ENCODE data around the gene TMEM213.

DNA sequence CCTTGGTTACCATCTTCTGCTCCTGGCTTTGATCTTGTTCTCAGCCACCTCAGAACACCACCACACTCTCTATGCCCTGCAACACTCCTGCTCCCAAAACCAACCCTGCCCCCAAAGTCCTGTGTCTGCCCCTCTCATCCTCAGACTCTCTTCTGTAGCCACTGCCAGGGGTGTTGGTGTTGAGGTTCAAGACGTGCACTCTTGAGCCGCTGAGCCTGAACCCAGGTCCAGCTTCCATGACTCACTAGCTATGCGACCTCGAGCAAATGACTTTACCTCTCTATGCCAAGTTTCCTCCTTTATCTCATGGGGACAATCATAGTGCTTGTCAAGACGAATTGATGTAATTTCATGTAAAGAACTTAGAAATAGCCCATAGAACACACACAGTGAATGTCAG lies 1.0 kb downstream of the TMEM213 start:
- TF ChIP-seq, protein P1, sequence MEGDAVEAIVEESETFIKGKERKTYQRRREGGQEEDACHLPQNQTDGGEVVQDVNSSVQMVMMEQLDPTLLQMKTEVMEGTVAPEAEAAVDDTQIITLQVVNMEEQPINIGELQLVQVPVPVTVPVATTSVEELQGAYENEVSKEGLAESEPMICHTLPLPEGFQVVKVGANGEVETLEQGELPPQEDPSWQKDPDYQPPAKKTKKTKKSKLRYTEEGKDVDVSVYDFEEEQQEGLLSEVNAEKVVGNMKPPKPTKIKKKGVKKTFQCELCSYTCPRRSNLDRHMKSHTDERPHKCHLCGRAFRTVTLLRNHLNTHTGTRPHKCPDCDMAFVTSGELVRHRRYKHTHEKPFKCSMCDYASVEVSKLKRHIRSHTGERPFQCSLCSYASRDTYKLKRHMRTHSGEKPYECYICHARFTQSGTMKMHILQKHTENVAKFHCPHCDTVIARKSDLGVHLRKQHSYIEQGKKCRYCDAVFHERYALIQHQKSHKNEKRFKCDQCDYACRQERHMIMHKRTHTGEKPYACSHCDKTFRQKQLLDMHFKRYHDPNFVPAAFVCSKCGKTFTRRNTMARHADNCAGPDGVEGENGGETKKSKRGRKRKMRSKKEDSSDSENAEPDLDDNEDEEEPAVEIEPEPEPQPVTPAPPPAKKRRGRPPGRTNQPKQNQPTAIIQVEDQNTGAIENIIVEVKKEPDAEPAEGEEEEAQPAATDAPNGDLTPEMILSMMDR (conservative IDR thresholded peaks at IDR 0.05): no peak
- no peak for TF ChIP-seq EZH2 (IDR thresholded peaks at IDR 0.05; ENCODE audit: low read depth)
